NCI-H2196 (cell line): ENCODE measurements around the gene RELN.

Source experiments
- DNase-seq: peaks from one replicate; lab custom pipeline; 2025; ENCODE audit not compliant: unreplicated experiment; lab: John Stamatoyannopoulos, UW

Gene RELN

GRCh38 chr7:103423467-103424179 is 565.8 kb downstream of the RELN start:
- DNase-seq, result no peak
